ENCODE data around the gene TSC1.
"Not testable (repeated sequence)": the region's sequence is repeated elsewhere in the genome, so short reads cannot be mapped to it uniquely, and the experiment has no call there.

TSC1 gene

DNA sequence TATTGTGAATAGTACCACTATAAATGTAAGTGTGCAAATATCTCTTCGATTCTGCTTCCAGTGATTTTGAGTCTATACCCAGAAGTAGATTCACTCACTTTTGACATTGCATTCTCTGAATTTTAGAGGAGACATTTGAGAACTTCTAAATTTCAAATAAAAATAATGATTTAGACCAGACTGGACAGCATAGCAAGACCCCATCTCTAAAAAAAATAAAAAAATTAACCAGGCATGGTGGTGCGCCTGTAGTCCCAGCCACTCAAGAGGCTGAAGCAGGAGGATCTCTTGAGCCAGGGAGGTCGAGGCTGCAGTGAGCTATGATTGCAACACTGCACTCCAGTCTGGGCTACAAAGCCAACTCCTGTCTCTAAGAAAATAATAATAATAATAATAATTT is 32.2 kb upstream of the TSC1 start:
- no peak for DNase-seq (ENCODE audit: low read depth)

DNA sequence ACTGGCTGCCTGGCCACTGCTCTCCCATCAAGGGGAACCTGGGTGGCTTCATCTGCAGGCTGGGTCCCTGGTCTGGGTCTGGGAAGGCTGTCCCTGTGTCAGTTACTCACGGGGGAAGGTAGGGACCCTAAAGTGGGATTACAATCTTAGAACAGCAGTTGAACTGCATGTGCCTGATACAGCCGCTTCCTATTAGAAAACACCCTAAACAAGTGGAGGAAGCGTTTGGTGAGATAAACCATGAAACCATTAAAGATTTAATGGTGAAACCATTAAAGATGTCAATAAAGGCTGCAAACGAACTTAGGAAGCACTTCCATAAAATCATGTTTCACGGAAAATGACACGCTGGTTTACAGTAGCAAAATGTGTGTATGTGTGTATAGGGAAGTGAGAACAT is 31.5 kb upstream of the TSC1 start:
- no peak for DNase-seq (ENCODE audit: low read depth)

DNA sequence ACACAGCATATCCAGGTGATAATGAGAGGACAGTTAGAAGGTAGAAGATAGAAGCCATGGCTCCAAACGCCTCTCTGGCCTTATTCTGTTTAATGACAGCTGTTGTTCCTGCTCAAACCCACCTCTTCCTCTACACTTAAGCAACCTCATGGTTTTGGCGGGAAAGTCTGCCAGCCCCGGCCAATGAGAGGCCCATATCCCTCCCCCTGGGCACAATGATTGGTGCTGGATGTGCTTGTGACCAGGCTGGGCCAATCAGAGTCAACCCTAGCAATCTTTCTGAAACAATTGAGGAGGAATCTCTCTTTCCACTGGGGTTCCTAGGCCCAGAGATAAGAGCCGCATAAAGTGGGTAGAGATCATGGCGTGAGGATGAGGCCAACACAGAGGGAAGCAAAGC is 29.3 kb upstream of the TSC1 start:
- peak; percentile 52 for DNase-seq (ENCODE audit: low read depth)

DNA sequence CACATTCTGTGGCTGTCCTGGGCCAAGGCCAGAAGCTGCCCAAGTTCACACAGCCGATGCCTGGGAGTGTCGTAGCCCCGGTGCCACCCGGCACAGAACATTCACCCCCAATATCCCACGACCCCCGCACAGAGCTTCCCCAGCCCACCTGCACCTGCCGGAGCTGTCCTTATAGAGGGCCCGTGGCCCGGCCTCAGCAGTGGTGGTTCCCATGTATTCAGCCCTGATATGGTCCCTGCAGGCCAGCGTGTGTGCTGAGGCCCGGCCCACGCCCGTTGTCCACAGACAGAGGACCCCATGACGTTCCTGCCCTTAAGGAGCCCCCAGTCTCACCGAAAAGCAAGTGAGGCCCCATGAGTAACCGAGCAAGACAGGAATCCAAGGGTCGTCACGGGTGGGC is 28.8 kb upstream of the TSC1 start:
- DNase-seq (ENCODE audit: low read depth) = no peak

DNA sequence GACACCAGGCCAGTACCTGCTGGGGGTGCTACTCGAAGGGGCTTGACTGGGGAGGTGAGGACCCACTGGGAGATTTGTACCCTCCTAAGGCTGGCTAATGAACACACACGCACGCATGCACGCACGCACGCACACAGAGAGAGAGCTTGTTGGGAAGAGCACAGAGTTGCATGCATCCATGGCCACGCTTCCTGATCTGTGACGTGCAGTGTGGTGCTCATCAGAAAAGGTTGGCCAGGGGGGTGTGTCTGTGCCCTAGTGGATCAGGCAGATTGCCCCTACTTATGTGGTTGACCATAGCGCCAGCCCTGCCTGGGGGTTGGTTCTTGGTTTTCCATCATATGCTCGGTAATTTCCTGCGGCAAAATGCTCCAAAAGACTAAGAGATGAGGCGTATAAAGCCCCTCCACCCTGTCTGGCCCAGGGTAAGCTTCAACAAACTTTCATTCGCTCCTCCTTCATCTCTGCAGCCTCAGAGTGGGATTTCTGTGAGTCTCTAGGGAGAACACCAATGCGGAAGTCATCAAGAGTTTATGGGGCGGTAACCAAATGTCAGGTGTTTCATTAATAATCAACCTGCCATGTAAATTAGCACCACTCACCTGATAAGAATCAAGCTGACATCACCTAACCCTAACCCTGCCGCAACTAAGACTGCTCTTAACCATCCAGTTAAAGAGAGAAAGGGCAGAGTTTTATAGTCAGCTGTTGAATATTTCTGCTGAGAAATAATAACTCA is 26.1 kb upstream of the TSC1 start:
- DNase-seq (ENCODE audit: low read depth) = no peak

DNA sequence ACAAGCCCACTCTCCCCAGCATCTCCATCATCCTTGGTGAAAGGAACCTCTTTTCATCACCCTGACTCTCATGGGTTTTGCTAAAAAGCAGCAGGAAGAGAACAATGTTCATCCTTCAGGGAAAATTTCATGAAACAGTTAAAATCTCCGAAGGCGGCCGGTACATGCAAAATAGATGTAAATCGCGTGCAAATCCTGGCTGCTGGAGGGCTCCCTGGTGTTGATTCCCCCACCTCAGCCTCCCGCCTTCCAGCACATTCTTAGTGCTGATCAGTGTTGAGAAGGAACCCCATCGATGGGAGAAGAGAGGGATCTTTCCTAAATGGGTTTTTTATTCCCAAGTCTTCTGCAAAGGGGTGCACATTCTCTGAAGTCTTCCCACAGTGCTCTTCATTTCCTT is 25.4 kb upstream of the TSC1 start:
- no peak for DNase-seq (ENCODE audit: low read depth)

DNA sequence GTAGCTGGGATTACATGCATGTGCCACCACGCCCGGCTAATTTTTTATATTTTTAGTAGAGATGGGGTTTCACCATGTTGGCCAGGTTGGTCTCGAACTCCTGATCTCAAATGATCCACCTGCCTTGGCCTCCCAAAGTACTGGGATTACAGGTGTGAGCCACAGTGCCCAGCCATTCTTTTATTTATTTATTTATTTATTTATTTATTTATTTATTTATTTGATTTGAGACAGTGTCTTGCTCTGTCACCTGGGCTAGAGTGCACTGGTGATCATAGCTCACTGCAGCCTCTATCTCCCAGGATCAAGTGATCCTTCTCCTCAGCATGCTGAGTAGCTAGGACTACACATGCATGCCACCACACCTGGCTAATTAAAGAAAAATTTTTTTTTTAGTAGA is 23.5 kb upstream of the TSC1 start:
- DNase-seq (ENCODE audit: low read depth) = not testable (repeated sequence)

DNA sequence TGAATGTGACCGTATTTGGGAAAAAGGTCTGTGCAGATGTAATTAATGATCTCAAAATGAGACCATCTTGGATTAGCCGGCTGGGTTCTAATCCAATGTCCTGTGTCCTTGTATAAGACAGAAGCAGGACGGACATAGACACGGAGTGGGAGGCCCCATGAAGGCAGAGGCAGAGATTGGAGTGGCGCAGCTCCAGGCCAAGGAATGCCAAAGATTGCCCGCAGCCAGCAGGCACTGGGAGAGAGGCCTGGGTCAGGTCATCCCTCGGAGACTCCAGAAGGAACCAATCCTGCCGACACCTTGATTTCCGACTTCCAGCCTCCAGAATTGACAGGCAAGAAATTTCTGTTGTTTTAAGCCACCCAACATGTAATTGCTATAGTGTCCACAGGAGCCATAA is 21.1 kb upstream of the TSC1 start:
- DNase-seq (ENCODE audit: low read depth) = no peak

DNA sequence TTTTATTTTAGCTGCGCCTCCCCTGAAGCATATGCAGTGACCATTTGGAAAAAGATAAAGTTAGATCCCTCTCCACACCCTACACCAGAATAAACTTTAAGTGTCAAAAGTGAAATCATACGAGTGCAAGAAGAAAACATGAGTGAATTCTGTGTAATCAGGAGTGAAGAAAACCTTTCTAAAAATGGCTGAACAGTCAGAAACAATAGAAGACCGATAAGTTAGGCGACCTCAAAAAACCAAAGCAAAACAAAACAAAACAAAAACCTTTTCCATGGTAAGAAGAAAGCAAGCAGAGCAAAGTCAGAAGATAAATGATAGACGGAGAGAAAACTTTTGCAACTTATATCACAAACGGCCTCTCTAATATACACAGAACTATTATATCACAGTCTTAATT is 16.6 kb upstream of the TSC1 start:
- no peak for DNase-seq (ENCODE audit: low read depth)

DNA sequence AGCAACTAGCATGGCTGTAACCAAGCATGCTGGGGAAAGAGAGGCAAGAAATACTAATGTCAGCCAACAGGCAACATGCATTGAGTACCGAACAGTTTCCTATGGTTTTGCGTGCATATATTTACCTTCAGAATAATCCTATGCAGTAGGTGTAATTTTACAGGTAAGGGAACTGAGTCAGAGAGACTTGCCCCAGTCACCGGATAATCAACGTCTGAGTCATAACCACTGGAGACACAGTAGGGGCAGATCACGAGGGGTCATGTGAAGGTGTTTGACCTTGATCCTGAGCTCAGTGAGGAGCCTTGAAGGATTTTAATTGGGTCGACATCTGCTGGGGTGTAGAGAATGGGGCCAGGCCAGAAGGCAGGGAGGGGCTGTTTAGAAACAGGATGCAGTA is 13.4 kb upstream of the TSC1 start:
- DNase-seq (ENCODE audit: low read depth) = no peak

DNA sequence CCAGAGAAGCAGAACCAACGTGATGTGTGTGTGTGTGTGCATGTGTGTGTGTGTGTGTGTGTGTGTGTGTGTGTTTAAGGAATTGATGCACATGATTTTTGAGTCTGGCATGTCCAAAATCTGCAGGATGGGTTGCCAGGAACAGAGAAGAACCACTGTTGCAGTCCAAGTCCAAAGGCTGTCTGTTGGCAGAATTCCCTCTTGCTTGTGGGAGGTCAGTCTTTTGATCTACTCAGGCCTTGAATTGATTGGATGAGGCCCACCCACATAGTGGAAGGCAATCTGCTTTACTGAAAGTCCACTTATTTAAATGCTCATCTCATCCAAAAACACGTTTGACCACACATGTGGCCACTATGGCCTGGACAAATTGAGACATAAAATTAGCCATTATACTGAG is 11.4 kb upstream of the TSC1 start:
- no peak for DNase-seq (ENCODE audit: low read depth)

DNA sequence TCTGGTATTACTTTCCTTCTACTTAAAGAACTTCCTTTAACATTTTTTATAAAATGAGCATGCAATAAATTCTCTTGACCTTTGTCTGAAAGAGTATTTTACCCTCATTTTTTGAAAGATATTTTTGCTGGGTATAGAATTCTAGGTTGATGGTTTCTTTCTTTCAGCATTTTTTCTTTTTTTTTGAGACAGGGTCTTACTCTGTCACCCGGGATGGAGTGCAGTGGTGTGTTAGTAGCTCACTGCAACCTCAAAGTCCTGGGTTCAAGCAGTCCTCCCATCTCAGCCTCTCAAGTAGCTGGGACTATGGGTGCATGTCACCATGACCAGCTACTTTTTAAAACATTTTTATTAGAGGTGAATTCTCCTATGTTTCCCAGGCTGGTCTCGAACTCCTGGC is 10.7 kb upstream of the TSC1 start:
- DNase-seq (ENCODE audit: low read depth) = no peak

DNA sequence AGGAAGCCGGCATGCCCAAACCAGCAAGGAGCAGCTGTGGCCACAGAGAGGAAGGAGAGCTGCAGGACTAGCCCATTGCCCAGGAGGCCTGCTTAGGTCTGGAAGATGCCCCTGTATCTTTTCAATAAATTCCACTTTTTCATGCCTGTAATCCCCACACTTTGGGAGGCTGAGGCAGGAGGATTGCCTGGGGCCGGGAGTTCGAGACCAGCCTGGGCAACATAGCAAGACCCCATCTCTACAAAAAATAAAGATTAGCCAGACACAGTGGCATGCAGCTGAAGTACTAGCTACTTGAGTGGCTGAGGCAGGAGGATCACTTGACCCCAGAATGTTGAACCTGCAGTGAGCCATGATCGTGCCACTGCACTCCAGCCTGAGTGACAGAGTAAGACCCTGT is 5.3 kb upstream of the TSC1 start:
- no peak for DNase-seq (ENCODE audit: low read depth)

DNA sequence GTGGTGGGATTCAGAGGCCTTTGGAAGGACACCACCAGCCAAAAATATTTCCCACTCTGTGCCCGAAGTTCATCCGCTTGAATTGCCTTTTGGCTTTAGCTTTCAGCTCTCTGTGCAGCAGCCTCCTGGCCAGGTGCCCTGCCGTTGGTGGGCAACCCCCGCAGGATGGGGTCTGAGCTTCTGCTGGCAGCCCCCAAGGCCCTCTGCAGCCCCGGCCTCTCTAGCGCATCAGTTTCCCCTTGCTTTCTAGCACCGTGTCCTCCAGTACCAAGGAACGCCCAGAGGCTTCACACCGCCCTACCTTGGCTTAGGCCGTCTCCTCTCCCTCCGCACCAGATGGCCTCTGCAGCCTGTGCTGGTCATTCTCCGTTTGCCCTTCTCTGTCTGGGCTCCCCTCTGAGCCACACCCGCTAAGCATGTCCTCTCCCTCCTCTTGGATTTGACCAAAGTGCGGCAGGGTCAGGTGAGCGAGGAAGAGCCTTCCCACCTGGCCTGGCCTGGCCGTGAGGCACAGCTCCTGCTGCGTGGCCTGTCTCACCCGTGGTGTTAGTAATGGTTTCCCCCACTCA is 4.2 kb upstream of the TSC1 start:
- DNase-seq (ENCODE audit: low read depth) = no peak

DNA sequence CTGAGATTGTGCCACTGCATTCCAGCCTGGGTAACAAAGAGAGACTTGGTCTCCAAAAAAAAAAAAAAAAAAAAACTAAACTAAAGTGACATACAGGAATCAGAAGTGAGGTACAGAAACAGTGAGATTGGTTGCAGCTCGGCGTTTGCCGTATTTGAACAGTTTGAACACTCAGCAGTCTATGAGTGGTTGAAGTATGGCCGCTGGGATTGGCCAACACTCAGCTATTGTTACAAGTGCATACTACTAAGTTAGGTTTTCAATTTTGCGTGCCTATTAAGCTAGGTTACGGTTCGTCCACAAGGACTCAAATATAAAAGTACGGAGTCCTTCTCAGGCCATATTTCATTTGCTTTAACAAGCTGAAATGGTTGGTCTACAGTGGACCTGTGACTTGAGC is 3.3 kb upstream of the TSC1 start:
- DNase-seq (ENCODE audit: low read depth) = no peak

DNA sequence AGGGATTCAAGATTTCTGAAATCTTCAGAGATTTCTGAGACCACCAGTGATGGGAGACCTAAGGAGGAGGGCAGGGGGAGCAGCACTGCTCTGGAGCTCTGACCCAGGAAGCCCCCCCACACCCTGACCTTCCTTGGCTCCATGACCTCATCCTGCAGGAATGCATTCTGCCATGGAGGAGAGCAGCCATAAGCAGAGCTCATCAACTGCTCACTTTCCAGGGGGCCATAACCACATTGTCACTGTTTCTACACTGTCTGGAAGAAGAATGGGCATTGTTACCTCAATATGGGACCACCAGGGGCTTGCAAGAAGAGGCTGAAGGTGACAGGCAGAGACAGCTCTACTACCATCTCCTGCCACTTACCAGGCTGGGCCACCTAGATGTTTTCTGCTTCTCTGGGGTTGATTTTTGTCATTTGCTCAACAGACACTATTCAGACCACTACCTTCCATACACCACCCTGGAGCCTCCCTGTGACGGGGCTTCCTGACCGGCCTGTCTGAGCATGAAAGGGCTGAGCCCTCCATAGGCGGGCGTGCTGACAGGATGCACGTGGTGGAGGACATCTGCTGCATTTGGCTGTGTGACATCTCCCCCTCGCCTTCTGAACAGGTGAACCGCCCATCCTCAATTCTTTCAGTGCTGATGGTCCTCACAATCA is 2.3 kb upstream of the TSC1 start:
- peak; percentile 85 for DNase-seq (ENCODE audit: low read depth)

DNA sequence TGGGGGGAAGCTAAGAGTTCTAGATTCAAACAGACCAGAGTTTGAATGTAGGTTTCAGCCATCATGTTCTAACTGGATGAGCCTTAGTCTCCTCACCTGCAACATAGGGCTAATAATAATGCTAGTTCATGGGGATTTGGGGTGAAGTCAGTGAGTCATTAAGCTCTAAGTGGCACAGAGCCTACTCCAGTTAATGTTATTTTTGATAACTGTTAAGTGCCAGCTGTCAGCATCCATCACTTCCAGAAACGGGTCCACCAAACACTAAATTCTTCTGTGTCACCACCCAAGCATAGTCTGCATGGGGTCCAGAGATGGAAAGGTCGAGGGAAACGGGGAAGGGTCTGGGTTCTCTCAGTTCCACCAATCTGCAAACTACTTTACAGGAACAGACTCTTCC is 1.8 kb upstream of the TSC1 start:
- DNase-seq (ENCODE audit: low read depth) = peak; percentile 37

DNA sequence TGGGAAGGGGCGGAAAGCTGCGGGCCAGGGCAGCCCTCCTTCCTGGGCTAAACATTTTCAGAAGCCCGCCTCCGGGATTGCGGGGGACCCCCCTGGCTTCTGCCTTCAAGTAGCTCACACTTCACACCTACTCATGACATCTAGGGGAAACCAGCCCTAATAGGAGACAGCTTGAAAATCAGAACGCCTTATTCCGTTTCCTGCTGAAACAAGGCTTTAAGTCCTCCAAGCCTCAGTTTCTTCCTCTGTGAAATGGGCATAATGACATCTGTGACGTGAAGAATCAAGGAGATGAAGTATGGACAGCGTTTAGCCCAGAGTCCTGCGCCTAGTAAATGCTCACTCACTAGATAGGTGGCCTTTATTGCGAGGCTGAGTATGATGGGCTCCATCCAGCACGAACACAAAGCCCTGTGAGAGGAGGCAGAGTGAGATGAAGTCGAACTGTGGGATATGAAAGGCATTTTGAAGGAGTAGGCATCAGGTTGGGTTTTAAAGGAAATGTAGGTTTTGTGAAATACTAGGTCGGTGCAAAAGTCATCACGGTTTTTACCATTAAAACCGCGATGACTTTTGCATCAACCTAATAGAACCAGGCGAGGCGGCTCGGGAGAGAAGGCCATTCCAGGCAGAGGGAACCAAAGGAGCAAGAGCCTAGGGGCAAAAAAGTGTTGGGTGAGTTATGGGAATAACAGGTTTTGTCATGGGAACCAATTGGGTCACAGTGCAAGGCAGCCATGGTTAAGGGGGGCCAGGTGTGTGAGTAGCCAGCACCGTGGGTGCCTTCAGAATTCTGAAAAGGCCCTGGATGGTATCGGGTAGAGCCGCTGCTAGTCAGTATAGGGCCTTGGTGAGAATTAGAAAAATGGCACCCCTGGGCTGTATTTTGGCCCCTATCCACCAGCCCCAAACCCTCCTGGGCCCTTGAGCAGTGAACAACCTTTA is 1.0 kb upstream of the TSC1 start:
- no peak for DNase-seq (ENCODE audit: low read depth)

DNA sequence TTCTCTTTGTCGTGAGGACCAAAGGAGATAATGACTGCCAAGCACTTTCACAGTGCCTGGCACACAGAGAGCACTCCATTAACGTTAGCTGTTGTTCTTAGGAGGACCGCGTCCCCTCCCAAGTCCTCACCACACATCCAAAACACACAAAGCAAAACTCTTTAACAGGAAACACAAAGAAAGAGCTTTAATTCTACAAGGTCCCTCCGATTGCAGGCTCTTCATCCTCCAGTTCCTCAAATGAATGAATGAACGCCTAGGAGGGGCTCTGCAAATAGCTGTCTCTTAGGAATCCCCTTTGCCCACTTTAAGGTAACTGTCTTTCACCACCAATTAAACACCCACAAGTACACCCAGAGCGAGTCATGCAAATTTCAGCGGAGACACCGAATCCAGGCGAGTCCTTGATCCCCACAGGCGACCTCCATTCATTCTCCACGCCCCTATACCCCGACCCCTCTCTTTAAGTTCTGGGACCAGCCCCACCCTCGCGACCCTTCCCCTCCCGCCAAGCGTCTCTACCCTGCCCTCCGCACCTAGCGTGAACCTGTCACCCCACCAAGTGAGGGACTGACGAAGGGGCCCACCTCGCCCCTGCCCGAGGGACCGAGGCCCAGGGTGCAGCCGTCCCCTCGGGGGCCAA is 644 bp downstream of the TSC1 start:
- DNase-seq (ENCODE audit: low read depth) = peak; percentile 36

DNA sequence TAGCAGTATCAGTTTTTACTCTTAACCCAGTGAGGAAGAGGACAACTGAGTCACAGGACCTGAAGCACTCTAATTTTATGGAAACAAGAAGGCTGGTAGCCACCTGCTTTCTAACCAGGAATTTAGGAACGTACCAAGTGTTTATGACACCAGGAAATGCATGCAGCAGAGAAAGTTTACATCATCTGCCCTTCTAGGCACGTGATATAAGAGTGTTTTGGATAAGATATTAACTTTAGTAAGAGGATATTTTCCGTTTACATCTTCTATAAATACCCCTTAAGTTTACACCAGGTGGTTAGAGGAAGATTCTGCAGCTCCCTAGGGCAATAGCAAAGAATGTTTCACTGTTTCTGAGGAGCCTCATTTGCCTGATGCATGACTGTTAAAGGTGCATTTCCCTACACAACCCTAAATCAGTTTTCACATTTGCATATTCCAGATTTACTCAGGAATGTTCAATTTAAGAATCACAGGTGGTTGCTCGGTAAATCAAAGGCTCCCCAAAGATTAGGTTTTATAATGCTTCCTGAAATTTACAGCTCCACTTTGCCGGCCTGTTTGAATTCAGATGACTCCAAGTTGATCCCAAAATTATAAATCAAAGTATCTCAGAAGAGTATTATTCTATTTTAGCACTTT is 1.8 kb downstream of the TSC1 start:
- peak; percentile 27 for DNase-seq (ENCODE audit: low read depth)

DNA sequence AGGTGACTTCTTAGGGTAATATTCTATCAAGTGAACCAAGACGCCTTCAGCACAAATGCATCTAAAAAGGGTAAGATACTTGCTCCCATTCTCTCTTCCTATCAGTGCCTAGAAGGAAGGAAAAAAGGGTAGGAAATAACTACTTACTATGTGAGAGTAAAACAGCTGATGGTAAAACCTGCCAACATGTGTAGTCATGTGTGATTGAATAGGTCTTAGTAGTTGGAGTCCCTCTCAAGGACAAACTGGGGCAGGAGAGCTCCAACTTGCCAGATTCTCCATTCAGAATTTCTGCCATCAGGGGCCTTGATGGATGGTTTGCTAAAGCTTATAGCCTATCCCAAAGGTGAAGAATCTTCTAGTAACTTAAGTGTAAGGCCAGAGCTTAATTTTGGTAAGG is 5.2 kb downstream of the TSC1 start:
- DNase-seq (ENCODE audit: low read depth) = no peak

DNA sequence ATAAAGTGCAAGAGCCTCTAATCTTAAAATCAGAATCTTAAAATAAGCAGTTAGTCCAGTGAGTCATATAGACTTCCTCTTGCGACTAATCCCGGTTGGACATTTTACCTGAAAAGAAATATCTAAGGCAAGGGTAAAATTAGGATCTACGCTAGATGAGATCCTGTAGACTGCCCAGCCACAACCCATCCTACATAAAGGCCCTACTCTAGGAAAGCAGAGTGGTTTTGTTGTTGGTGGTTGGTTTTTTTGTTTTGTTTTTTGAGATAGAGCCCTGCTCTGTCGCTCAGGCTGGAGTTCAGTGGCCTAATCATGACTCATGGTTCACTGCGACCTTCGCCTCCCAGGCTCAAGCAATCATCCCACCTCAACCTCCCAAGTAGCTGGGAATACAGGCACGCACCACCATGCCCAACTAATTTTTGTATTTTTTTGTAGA is 6.9 kb downstream of the TSC1 start:
- DNase-seq (ENCODE audit: low read depth) = peak; percentile 61
